HL-60 (cell line): ENCODE data around the gene SLC35A4.

ENCODE experiments used
- DNase-seq, 2 experiments: peaks; one replicate each; pipeline ENCODE4 v3.0.0-alpha.2; 2010 to 2020; ENCODE audit warnings: low read depth in 1 of 2, low spot score in 1 of 2
- H3K27ac ChIP-seq: fragments of 250-450 bp; sonication (Bioruptor Pico); replicated peaks from 2 replicates; pipeline ENCODE4 v1.5.1; 2020; ENCODE audit warnings: mild to moderate bottlenecking, moderate library complexity
- H3K27me3 ChIP-seq: fragments of 250-450 bp; sonication (Bioruptor Pico); 2 replicates; pipeline ENCODE4 v1.5.1; 2021; ENCODE audit warnings: mild to moderate bottlenecking, moderate library complexity; ENCODE audit not compliant: insufficient read depth, poor library complexity, severe bottlenecking
- H3K4me3 ChIP-seq: replicated peaks from 2 replicates; pipeline ENCODE4 v1.5.1; 2011; ENCODE audit warnings: mild to moderate bottlenecking, control low read depth, low read length; ENCODE audit not compliant: insufficient read depth
- CTCF ChIP-seq: IDR thresholded peaks from one replicate; pipeline ENCODE4 v1.5.1; 2011; ENCODE audit warnings: low read length, control low read depth, inconsistent platforms; ENCODE audit not compliant: insufficient read depth
- GABPA ChIP-seq: IDR thresholded peaks from 2 replicates; pipeline ENCODE4 v1.6.1; 2012; ENCODE audit warnings: low read depth
- POLR2AphosphoS5 ChIP-seq: IDR thresholded peaks from 2 replicates; pipeline ENCODE4 v1.6.1; 2012; ENCODE audit warnings: low read depth
- SPI1 ChIP-seq: IDR thresholded peaks from 2 replicates; pipeline ENCODE4 v1.6.1; 2012; ENCODE audit warnings: low read depth, mild to moderate bottlenecking, borderline replicate concordance
- TF ChIP-seq, protein P1 (sequence below): IDR thresholded peaks from 2 replicates; pipeline ENCODE4 v1.6.1; 2012; ENCODE audit warnings: low read depth; ENCODE audit not compliant: insufficient replicate concordance

Gene SLC35A4

GRCh38 chr5:140563596-140563995 is 1.0 kb upstream of the SLC35A4 start:
- Histone ChIP-seq H3K27ac (peak overlapping the region; percentile 84), H3K4me3 (peak overlapping the region; percentile 69), H3K27me3 (no peaks in the 10 kb centered on the region)
- TF ChIP-seq SPI1 (no peak), GABPA (no peak), CTCF (no peak), POLR2AphosphoS5 (no peak)
- TF ChIP-seq, protein P1, sequence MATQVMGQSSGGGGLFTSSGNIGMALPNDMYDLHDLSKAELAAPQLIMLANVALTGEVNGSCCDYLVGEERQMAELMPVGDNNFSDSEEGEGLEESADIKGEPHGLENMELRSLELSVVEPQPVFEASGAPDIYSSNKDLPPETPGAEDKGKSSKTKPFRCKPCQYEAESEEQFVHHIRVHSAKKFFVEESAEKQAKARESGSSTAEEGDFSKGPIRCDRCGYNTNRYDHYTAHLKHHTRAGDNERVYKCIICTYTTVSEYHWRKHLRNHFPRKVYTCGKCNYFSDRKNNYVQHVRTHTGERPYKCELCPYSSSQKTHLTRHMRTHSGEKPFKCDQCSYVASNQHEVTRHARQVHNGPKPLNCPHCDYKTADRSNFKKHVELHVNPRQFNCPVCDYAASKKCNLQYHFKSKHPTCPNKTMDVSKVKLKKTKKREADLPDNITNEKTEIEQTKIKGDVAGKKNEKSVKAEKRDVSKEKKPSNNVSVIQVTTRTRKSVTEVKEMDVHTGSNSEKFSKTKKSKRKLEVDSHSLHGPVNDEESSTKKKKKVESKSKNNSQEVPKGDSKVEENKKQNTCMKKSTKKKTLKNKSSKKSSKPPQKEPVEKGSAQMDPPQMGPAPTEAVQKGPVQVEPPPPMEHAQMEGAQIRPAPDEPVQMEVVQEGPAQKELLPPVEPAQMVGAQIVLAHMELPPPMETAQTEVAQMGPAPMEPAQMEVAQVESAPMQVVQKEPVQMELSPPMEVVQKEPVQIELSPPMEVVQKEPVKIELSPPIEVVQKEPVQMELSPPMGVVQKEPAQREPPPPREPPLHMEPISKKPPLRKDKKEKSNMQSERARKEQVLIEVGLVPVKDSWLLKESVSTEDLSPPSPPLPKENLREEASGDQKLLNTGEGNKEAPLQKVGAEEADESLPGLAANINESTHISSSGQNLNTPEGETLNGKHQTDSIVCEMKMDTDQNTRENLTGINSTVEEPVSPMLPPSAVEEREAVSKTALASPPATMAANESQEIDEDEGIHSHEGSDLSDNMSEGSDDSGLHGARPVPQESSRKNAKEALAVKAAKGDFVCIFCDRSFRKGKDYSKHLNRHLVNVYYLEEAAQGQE: no peak
- DNase-seq: no peak

DNA sequence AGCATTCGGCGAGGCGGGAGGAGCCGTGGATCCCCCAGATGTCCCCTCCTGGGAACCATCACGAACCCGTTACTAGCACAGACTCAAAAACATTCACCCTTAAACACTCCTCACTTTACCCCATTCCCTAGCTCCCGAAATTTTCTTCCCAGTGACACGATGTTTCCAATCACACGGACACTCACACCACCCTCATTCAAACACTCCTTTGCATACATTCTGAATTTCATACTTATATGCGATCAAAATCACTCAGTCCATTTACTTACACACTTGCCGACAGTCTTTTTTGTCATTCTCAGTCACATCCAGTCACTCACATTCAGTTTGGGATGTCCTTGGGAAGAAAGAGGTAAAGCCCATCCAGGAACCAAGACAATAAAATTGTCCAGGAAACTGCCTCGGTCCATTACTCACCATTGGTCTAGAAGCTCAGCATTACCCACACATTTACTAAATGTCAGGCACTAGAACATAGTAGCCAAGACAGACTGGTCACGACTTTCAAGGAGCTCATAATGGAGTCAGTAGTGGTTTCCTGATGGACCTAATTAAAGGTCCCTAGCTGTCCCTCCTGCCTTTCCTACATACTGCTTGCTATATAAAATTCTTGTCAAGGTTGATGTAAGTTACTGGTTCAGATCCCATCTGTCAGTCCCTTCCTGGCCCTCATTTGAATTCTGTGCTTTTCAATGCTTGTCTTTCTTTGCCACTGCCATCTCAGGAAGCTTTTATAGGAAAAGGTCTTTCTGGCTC is 574 bp downstream of the SLC35A4 start:
- TF ChIP-seq, protein P1: no peak
- TF ChIP-seq GABPA (no peak), SPI1 (no peak), CTCF (no peak), POLR2AphosphoS5 (no peak)
- H3K27ac ChIP-seq: peak overlapping the region; percentile 84
- H3K4me3 ChIP-seq: peak overlapping the region; percentile 69
- DNase-seq: no peak
- no peaks in the 10 kb centered on the region for H3K27me3 ChIP-seq

- no peak overlapping the region for H3K27ac ChIP-seq
- H3K4me3 ChIP-seq: peak overlapping the region; percentile 69; the same call in 1 of the 2 replicates
- TF ChIP-seq, protein P1: no peak
- no peak for TF ChIP-seq CTCF
- no peak for TF ChIP-seq GABPA
- no peak for TF ChIP-seq SPI1
- TF ChIP-seq POLR2AphosphoS5: no peak
- no peak for DNase-seq
- no peaks in the 10 kb centered on the region for H3K27me3 ChIP-seq
Observed at GRCh38 chr5:140565780-140566095, 1.1 kb downstream of the SLC35A4 start.
